Measurements from ENCODE around the gene CSRP1. TPM values are rescaled to one million over a fixed set of nuclear protein-coding genes. Genes with fewer than 3 reads are reported as not detected.

CSRP1 gene
- total RNA-seq (10 to 100 TPM; 34.2 to 36.0 TPM), polyA plus RNA-seq (10 to 100 TPM; 74.6 to 79.3 TPM)

DNA sequence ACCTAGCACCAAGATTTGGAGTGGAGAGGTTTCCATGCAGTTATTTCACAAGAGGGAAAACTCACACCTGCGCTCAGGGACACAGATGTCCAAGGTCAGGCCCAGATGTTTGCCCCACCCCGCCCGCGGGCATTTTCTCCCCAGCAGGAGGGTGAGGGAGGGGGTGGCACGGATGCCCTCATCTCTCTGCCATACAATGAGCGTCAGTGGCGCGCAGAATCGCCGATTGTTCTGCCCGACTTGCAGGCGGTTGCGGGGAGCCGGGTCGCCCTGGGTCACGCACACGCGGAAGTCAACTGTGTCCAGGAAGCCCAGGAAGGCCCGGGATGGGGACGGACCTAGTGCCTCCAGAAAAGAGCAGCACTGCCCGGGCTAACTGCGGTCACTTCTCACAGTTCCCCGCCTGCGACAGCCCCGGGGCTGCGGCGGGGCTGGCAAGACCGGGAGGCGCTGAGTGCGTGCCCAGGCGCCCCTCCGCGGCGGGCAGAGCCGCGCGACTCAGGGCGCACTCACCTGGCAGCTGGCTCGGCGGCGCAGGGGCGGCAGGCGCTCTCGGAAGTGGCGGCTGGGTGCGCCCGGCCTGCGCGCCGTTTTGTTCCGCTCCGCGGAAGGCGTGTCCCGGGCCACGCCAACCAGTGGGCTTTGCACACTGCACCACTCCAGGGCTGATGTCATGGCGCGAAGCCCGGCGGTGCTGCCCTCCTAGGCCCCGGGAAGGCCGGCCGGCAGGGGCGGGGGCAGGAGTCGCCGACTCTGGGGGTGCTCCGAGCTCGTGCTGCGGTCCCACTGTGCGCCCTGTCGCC lies at the start of gene CSRP1:
CSRP1 (minus strand) TSS at position 567 of the 803 bp plus-strand sequence. CDS start 10,820 bp downstream, outside the sequence.
- peak within 1 kb of the TSS; percentile 85 to 96 (median 95) for H3K27ac Mint-ChIP-seq
- ChIA-PET CTCF (ENCODE audit: partially characterized antibody) (interaction anchor here (0.8 to 24.2 kb wide), 3 partner anchors 20 to 59 kb away, joined by 3 to 714 read pairs (median 3); no protein-coding TSS in a partner anchor), POLR2A (ENCODE audit: partially characterized antibody) (interaction anchor here (0.6 to 5.0 kb wide), 5 partner anchors 8 to 1279 kb away, joined by 4 to 40 read pairs (median 5); no protein-coding TSS in a partner anchor)
- H3K36me3 Mint-ChIP-seq: peaks cover 0 to 2% of the 10 kb centered on the region in 2 donors
- Histone ChIP-seq H3K4me3 (ENCODE audit: low read length in 2 of 2) (peak within 1 kb of the TSS; percentile 8 to 83), H3K9me3 (ENCODE audit: control insufficient read depth in 1 of 2, low read length in 2 of 2) (no peaks in the 10 kb centered on the region), H3K27me3 (ENCODE audit: insufficient read depth, low read length) (no peaks in the 10 kb centered on the region), H3K4me1 (ENCODE audit: insufficient read depth, low read length) (peaks cover 37% of the 10 kb centered on the region), H3K36me3 (ENCODE audit: insufficient read depth, low read length) (no peaks in the 10 kb centered on the region), H3K27ac (ENCODE audit: low read depth, low read length) (peak within 1 kb of the TSS; percentile 70)
- H3K27me3 Mint-ChIP-seq: no peaks in the 10 kb centered on the region
- H3K9me3 Mint-ChIP-seq: no peaks in the 10 kb centered on the region
- intact Hi-C loops (cut with micrococcal nuclease): loop anchor here (1.0 kb wide), 1 partner anchor 24 kb away; no protein-coding TSS in a partner anchor
- H3K4me3 Mint-ChIP-seq: peak within 1 kb of the TSS; percentile 91 to 94 (median 92)
- DNase-seq: peak; percentile 80 to 85 (median 83)
- peaks cover 35 to 54% (median 44%) of the 10 kb centered on the region in 4 donors for H3K4me1 Mint-ChIP-seq

DNA sequence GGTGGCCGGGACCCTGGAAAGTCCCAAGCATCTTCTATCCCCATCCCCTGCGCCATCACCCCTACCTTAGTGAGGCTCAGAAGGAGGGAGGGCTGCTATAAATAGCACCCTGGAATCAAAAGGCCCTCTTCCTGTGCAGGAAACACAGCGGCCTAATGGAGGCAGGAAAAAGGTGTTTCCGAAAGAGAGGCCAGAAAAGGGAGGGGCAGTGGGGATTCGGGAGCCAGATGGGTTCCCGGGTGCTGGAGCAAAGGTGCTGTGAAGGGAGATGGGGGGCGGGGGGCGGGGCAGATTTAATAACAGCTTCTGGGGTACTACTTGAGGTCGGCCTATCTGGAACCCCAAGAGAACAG lies 48.6 kb upstream of the CSRP1 start:
- ChIA-PET POLR2A (ENCODE audit: partially characterized antibody) (no interaction called here), CTCF (ENCODE audit: partially characterized antibody) (interaction anchor here (1.6 to 1.9 kb wide), 2 partner anchors 9 to 43 kb away, joined by 4 to 6 read pairs; no protein-coding TSS in a partner anchor)
- no peaks in the 10 kb centered on the region for H3K36me3 Mint-ChIP-seq
- no peak overlapping the region for H3K4me3 ChIP-seq (ENCODE audit: low read length in 2 of 2)
- no peak overlapping the region for H3K4me3 Mint-ChIP-seq
- no peaks in the 10 kb centered on the region for H3K4me1 ChIP-seq (ENCODE audit: insufficient read depth, low read length)
- peaks cover 0 to 5% (median 3%) of the 10 kb centered on the region in 4 donors for H3K4me1 Mint-ChIP-seq
- intact Hi-C loops (cut with micrococcal nuclease): no loop called here
- H3K27me3 ChIP-seq (ENCODE audit: insufficient read depth, low read length): no peaks in the 10 kb centered on the region
- H3K27ac ChIP-seq (ENCODE audit: low read depth, low read length): no peak overlapping the region
- H3K27me3 Mint-ChIP-seq: no peaks in the 10 kb centered on the region
- H3K9me3 Mint-ChIP-seq: no peaks in the 10 kb centered on the region
- no peaks in the 10 kb centered on the region for H3K9me3 ChIP-seq (ENCODE audit: control insufficient read depth in 1 of 2, low read length in 2 of 2)
- DNase-seq: no peak
- H3K27ac Mint-ChIP-seq: no peak overlapping the region
- H3K36me3 ChIP-seq (ENCODE audit: insufficient read depth, low read length): no peaks in the 10 kb centered on the region

DNA sequence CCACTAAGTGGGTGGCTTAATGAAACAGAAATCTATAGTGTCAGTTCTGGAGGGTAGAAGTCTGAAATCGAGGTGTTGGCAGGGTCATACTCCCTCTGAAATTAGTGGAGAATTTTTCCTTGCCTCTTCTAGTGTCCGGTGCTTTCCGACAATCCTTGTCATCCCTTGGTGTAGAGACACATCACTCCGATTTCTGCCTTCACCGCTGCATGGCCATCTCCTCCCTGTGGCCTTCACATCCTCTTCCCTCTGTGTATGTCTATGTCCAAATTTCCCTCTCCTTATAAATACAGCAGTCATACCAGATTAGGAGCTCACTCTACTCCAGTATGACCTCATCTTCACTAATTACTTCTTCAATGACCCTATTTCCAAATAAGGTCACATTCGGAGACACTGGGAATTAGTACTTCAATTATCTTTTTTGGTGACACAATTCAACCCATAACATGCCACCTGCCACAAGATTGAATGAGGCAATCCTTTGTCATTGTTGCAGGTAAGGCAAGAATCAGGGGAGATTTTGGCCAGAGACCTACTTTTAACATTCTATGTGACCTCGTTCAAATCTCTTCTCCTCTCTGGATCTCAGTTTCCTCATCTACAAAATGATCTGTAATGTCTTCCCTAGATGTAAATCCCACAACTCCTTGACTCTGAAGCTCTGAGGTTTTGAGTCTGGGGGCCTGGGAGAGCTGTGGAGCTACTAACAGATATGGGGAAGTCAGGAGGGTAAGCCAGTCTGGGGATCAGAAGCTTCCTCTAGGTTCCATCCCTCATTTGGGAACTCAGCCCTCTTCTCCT lies 48.1 kb upstream of the CSRP1 start:
- CTCF ChIA-PET (ENCODE audit: partially characterized antibody): interaction anchor here (1.9 kb wide), 1 partner anchor 42 kb away, joined by 6 read pairs; no protein-coding TSS in a partner anchor

DNA sequence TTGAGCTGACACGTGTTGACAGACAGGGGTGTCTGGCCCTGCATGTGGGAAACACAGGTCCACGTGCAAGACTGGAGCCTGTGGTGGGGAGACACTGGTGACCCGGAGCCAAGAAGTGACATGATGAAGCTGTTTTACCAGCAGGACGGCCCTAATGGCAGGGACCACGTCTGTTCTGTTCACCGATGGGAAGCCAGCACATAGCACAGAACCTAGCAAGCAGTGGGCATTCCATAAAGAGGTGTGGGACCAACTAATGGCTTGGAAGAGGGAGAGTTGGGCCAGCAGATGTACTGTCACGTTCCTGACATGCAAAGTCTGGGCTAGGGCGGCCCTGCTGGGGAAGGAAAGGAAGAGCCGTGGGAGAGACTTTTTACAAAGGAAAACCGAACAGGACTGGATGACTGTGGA lies 47.3 kb upstream of the CSRP1 start:
- DNase-seq: no peak
- no peak overlapping the region for H3K4me3 Mint-ChIP-seq
- H3K27ac Mint-ChIP-seq: no peak overlapping the region
- no peaks in the 10 kb centered on the region for H3K4me1 ChIP-seq (ENCODE audit: insufficient read depth, low read length)
- no peaks in the 10 kb centered on the region for H3K9me3 Mint-ChIP-seq
- intact Hi-C loops (cut with micrococcal nuclease): no loop called here
- no peak overlapping the region for H3K4me3 ChIP-seq (ENCODE audit: low read length in 2 of 2)
- CTCF ChIA-PET (ENCODE audit: partially characterized antibody): no interaction called here
- no peaks in the 10 kb centered on the region for H3K27me3 Mint-ChIP-seq
- POLR2A ChIA-PET (ENCODE audit: partially characterized antibody): no interaction called here
- no peaks in the 10 kb centered on the region for H3K36me3 ChIP-seq (ENCODE audit: insufficient read depth, low read length)
- no peaks in the 10 kb centered on the region for H3K27me3 ChIP-seq (ENCODE audit: insufficient read depth, low read length)
- no peak overlapping the region for H3K27ac ChIP-seq (ENCODE audit: low read depth, low read length)
- no peaks in the 10 kb centered on the region for H3K36me3 Mint-ChIP-seq
- no peaks in the 10 kb centered on the region for H3K4me1 Mint-ChIP-seq
- no peaks in the 10 kb centered on the region for H3K9me3 ChIP-seq (ENCODE audit: control insufficient read depth in 1 of 2, low read length in 2 of 2)

More for the DNA sequence above, 48.1 kb upstream of the CSRP1 start:
- no peak for DNase-seq
- POLR2A ChIA-PET (ENCODE audit: partially characterized antibody): no interaction called here
- Mint-ChIP-seq H3K4me1 (peaks cover 0 to 4% (median 3%) of the 10 kb centered on the region in 4 donors), H3K36me3 (no peaks in the 10 kb centered on the region), H3K27ac (no peak overlapping the region), H3K4me3 (no peak overlapping the region), H3K9me3 (no peaks in the 10 kb centered on the region), H3K27me3 (no peaks in the 10 kb centered on the region)
- intact Hi-C loops (cut with micrococcal nuclease): no loop called here
- H3K27ac ChIP-seq (ENCODE audit: low read depth, low read length): no peak overlapping the region
- H3K4me3 ChIP-seq (ENCODE audit: low read length in 2 of 2): no peak overlapping the region
- H3K4me1 ChIP-seq (ENCODE audit: insufficient read depth, low read length): no peaks in the 10 kb centered on the region
- H3K27me3 ChIP-seq (ENCODE audit: insufficient read depth, low read length): no peaks in the 10 kb centered on the region
- H3K9me3 ChIP-seq (ENCODE audit: control insufficient read depth in 1 of 2, low read length in 2 of 2): no peaks in the 10 kb centered on the region
- H3K36me3 ChIP-seq (ENCODE audit: insufficient read depth, low read length): no peaks in the 10 kb centered on the region

DNA sequence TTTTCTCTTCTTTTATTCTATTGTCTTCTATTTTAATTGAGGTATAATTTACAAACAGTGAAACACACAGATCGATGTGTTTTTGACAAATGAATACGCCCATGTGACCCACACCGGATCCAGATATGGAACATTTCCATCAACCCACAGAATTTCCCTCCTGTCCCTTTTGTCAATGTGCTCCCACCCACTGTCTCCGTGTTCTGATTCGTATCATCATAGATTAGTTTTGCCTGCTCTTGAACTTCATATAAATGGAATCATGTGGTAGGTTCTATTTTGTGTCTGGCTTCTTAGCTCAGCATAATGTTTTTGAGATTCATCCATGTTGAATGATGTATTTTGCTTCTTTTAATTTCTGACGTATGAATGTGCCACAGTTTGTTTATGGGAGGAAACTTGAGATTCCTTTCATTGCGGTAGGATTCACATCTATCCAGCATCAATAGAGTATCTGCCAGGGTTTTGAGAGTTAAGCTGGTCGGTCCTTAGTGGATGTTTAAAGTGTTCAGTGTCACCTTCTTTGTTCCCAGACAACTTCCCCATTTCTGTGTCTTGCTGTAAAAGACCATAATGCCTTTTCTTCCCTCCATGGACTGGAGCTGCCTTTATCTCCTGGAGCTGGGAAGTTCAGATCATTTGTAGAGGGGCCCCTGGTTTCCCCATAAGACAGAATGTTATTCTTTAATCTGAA lies 46.7 kb upstream of the CSRP1 start:
- Mint-ChIP-seq H3K27ac (no peak overlapping the region), H3K27me3 (no peaks in the 10 kb centered on the region), H3K36me3 (peaks cover 0 to 2% of the 10 kb centered on the region in 2 donors), H3K4me1 (no peaks in the 10 kb centered on the region), H3K4me3 (no peak overlapping the region), H3K9me3 (no peaks in the 10 kb centered on the region)
- POLR2A ChIA-PET (ENCODE audit: partially characterized antibody): no interaction called here
- no peak for DNase-seq
- Histone ChIP-seq H3K4me1 (ENCODE audit: insufficient read depth, low read length) (no peaks in the 10 kb centered on the region), H3K9me3 (ENCODE audit: control insufficient read depth in 1 of 2, low read length in 2 of 2) (no peaks in the 10 kb centered on the region), H3K27ac (ENCODE audit: low read depth, low read length) (no peak overlapping the region), H3K36me3 (ENCODE audit: insufficient read depth, low read length) (no peaks in the 10 kb centered on the region), H3K27me3 (ENCODE audit: insufficient read depth, low read length) (no peaks in the 10 kb centered on the region), H3K4me3 (ENCODE audit: low read length in 2 of 2) (no peak overlapping the region)
- CTCF ChIA-PET (ENCODE audit: partially characterized antibody): no interaction called here
- intact Hi-C loops (cut with micrococcal nuclease): no loop called here

DNA sequence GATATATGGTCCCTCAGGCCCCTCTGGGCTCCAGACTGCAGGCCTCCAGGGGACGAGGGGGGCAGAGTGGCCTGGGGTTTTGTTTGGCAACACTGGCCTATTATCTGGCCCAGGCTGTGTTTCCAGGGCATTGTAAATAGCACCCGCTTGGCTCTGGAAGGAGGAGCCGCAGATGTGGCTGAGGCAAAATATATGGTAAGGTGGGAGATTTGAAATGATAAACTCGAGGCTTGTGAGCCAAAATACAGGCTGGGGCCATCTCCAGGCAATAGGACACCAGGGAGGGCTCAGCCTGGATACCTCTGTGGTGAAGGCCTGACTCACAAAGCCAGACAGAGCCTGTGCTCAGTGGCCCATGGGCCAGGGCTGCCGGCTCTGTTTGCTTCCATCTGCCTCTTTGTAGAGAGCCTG lies 46.0 kb upstream of the CSRP1 start:
- Mint-ChIP-seq H3K27ac (no peak overlapping the region), H3K36me3 (peaks cover 0 to 3% of the 10 kb centered on the region in 2 donors), H3K4me1 (no peaks in the 10 kb centered on the region), H3K27me3 (no peaks in the 10 kb centered on the region), H3K9me3 (no peaks in the 10 kb centered on the region), H3K4me3 (no peak overlapping the region)
- intact Hi-C loops (cut with micrococcal nuclease): no loop called here
- no peak overlapping the region for H3K4me3 ChIP-seq (ENCODE audit: low read length in 2 of 2)
- DNase-seq: no peak
- POLR2A ChIA-PET (ENCODE audit: partially characterized antibody): no interaction called here
- no peaks in the 10 kb centered on the region for H3K9me3 ChIP-seq (ENCODE audit: control insufficient read depth in 1 of 2, low read length in 2 of 2)
- no peaks in the 10 kb centered on the region for H3K4me1 ChIP-seq (ENCODE audit: insufficient read depth, low read length)
- H3K27ac ChIP-seq (ENCODE audit: low read depth, low read length): no peak overlapping the region
- no peaks in the 10 kb centered on the region for H3K27me3 ChIP-seq (ENCODE audit: insufficient read depth, low read length)
- H3K36me3 ChIP-seq (ENCODE audit: insufficient read depth, low read length): no peaks in the 10 kb centered on the region
- CTCF ChIA-PET (ENCODE audit: partially characterized antibody): no interaction called here

Measured in CD4-positive, alpha-beta memory T cell (primary cell).